ENCODE data around the gene FRAT2. TPM values are rescaled to one million over a fixed set of nuclear protein-coding genes. Genes with fewer than 3 reads are reported as not detected.

The FRAT2 gene
- total RNA-seq, 2 donors from 2014 or later, result 5.9 to 8.7 TPM

DNA sequence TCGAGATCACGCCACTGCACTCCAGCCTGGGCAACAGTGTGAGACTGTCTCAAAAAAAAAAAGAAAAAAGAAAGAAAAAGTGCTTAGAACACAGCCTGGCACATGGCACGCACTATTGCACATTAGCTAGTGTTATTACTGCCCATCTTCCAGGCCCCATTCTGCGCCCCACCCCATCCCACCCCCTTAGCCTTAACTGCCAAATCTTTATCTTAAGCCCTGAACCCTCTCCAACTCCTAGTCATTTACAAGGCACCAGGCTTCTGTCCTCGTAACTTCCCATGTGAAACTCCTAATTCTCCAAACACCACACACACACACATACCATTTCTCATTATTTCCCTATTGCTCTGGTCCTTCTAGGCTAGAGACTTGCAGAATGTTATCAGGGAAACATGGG lies 4.8 kb downstream of the FRAT2 start:
- no peak overlapping the region for H3K4me3 ChIP-seq
- H3K27ac ChIP-seq, result no peak overlapping the region
- peaks cover 3 to 40% of the 10 kb centered on the region in 2 donors for H3K4me1 ChIP-seq
- H3K36me3 ChIP-seq, result peaks cover 10% of the 10 kb centered on the region
- no peak for DNase-seq (ENCODE audit: low spot score)
- H3K9me3 ChIP-seq, result no peaks in the 10 kb centered on the region
- no peaks in the 10 kb centered on the region for H3K27me3 ChIP-seq
- TF ChIP-seq, protein P1, sequence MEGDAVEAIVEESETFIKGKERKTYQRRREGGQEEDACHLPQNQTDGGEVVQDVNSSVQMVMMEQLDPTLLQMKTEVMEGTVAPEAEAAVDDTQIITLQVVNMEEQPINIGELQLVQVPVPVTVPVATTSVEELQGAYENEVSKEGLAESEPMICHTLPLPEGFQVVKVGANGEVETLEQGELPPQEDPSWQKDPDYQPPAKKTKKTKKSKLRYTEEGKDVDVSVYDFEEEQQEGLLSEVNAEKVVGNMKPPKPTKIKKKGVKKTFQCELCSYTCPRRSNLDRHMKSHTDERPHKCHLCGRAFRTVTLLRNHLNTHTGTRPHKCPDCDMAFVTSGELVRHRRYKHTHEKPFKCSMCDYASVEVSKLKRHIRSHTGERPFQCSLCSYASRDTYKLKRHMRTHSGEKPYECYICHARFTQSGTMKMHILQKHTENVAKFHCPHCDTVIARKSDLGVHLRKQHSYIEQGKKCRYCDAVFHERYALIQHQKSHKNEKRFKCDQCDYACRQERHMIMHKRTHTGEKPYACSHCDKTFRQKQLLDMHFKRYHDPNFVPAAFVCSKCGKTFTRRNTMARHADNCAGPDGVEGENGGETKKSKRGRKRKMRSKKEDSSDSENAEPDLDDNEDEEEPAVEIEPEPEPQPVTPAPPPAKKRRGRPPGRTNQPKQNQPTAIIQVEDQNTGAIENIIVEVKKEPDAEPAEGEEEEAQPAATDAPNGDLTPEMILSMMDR (IDR thresholded peaks at IDR 0.05), result no peak

- TF ChIP-seq, protein P1 (IDR thresholded peaks at IDR 0.05), result no peak
- H3K27me3 ChIP-seq, result no peaks in the 10 kb centered on the region
- H3K4me3 ChIP-seq, result no peak overlapping the region
- H3K27ac ChIP-seq, result no peak overlapping the region
- no peaks in the 10 kb centered on the region for H3K9me3 ChIP-seq
- H3K4me1 ChIP-seq, result peaks cover 3 to 40% of the 10 kb centered on the region in 2 donors
- DNase-seq (ENCODE audit: low spot score), result no peak
- peaks cover 10% of the 10 kb centered on the region for H3K36me3 ChIP-seq
Observed at GRCh38 chr10:97328646-97329453, 5.7 kb downstream of the FRAT2 start.

- H3K27ac ChIP-seq, result no peak overlapping the region
- H3K4me3 ChIP-seq, result no peak overlapping the region
- H3K36me3 ChIP-seq, result peaks cover 10% of the 10 kb centered on the region
- no peak for DNase-seq (ENCODE audit: low spot score)
- TF ChIP-seq, protein P1 (IDR thresholded peaks at IDR 0.05), result no peak
- H3K4me1 ChIP-seq, result peaks cover 3 to 40% of the 10 kb centered on the region in 2 donors
- no peaks in the 10 kb centered on the region for H3K27me3 ChIP-seq
- no peaks in the 10 kb centered on the region for H3K9me3 ChIP-seq
Observed at GRCh38 chr10:97327348-97328294, 6.9 kb downstream of the FRAT2 start.

- DNase-seq (ENCODE audit: low spot score), result no peak
- H3K9me3 ChIP-seq, result no peaks in the 10 kb centered on the region
- TF ChIP-seq, protein P1 (IDR thresholded peaks at IDR 0.05), result no peak
- no peak overlapping the region for H3K4me3 ChIP-seq
- H3K27me3 ChIP-seq, result no peaks in the 10 kb centered on the region
- H3K27ac ChIP-seq, result no peak overlapping the region
- H3K4me1 ChIP-seq, result peaks cover 0 to 31% of the 10 kb centered on the region in 2 donors
- H3K36me3 ChIP-seq, result peaks cover 10% of the 10 kb centered on the region
Observed at GRCh38 chr10:97325754-97326153, 8.8 kb downstream of the FRAT2 start.

DNA sequence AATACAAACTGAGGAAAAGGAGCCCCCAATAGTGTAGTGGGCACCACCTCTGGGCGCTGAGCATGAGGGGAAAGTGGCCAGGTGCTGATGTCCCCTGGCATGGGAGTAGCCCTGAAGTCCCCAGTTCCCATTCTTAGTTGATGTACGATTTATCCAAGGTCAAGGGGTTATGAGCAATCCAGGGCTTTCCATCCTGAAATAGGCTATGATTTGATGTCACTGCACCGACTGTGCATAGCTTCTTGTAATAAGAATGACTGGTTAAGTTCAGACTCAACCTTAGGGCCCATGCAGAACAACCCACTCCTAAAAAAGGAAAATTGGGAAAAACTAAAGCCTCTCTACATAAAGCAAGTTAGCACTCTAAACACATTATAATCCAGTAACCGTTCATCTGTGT lies 11.0 kb downstream of the FRAT2 start:
- no peaks in the 10 kb centered on the region for H3K27me3 ChIP-seq
- peaks cover 2% of the 10 kb centered on the region for H3K36me3 ChIP-seq
- no peaks in the 10 kb centered on the region for H3K9me3 ChIP-seq
- H3K27ac ChIP-seq, result no peak overlapping the region
- H3K4me3 ChIP-seq, result no peak overlapping the region
- peaks cover 0 to 20% of the 10 kb centered on the region in 2 donors for H3K4me1 ChIP-seq
- no peak for DNase-seq (ENCODE audit: low spot score)
- TF ChIP-seq, protein P1 (IDR thresholded peaks at IDR 0.05), result no peak

All from right atrium auricular region (tissue), 2 donors.